ENCODE data around the gene MAZ.

- TF ChIP-seq CTCF (IDR thresholded peaks at IDR 0.05): no peak
- TF ChIP-seq POLR2A (IDR thresholded peaks at IDR 0.05): no peak
Observed at GRCh38 chr16:29808219-29808900, 2.0 kb downstream of the MAZ start.

Measured in thyroid gland (tissue), 4 donors.